ENCODE results near the gene LTBP2. TPM values are rescaled to one million over a fixed set of nuclear protein-coding genes. Genes with fewer than 3 reads are reported as not detected.
A peak's percentile ranks its signal among the peaks of the same experiment; 100 is the strongest.
"Not testable (repeated sequence)": the region's sequence is repeated elsewhere in the genome, so short reads cannot be mapped to it uniquely, and the experiment has no call there.

Gene LTBP2
- polyA plus RNA-seq, 1 donor from 2014 or later, result 0.03 TPM

- Mint-ChIP-seq H3K4me1 (peaks cover 0 to 3% (median 3%) of the 10 kb centered on the region in 3 donors), H3K4me3 (peak overlapping the region in 2 of 4 donors; percentile 33 to 38), H3K27me3 (no peaks in the 10 kb centered on the region), H3K36me3 (peaks cover 17% of the 10 kb centered on the region), H3K27ac (no peak overlapping the region), H3K9me3 (peaks cover 0 to 5% (median 2%) of the 10 kb centered on the region in 3 donors)
Observed at GRCh38 chr14:74472601-74473000, 139.4 kb downstream of the LTBP2 start.

- no peak overlapping the region for H3K4me3 Mint-ChIP-seq
- peaks cover 2% of the 10 kb centered on the region for H3K27me3 Mint-ChIP-seq
- peaks cover 0 to 5% (median 2%) of the 10 kb centered on the region in 3 donors for H3K9me3 Mint-ChIP-seq
- H3K4me1 Mint-ChIP-seq, result peaks cover 0 to 3% (median 3%) of the 10 kb centered on the region in 3 donors
- H3K36me3 Mint-ChIP-seq, result peaks cover 17% of the 10 kb centered on the region
- no peak overlapping the region for H3K27ac Mint-ChIP-seq
Observed at GRCh38 chr14:74469548-74470518, 142.2 kb downstream of the LTBP2 start.

GRCh38 chr14:74468513-74468912 is 143.5 kb downstream of the LTBP2 start:
- Mint-ChIP-seq H3K4me3 (no peak overlapping the region), H3K27me3 (peaks cover 2% of the 10 kb centered on the region), H3K27ac (peak overlapping the region in 1 of 3 donors; percentile 95), H3K9me3 (peaks cover 0 to 5% (median 2%) of the 10 kb centered on the region in 3 donors), H3K36me3 (peaks cover 12% of the 10 kb centered on the region), H3K4me1 (peaks cover 0 to 3% (median 3%) of the 10 kb centered on the region in 3 donors)

GRCh38 chr14:74465335-74465734 is 146.7 kb downstream of the LTBP2 start:
- Mint-ChIP-seq H3K27ac (no peak overlapping the region), H3K9me3 (no peaks in the 10 kb centered on the region), H3K36me3 (peaks cover 5% of the 10 kb centered on the region), H3K4me3 (no peak overlapping the region), H3K27me3 (peaks cover 8% of the 10 kb centered on the region), H3K4me1 (peaks cover 0 to 7% (median 0%) of the 10 kb centered on the region in 3 donors)

- Mint-ChIP-seq H3K36me3 (peaks cover 3% of the 10 kb centered on the region), H3K27me3 (peaks cover 8% of the 10 kb centered on the region), H3K27ac (no peak overlapping the region), H3K9me3 (no peaks in the 10 kb centered on the region), H3K4me3 (no peak overlapping the region), H3K4me1 (peaks cover 0 to 7% (median 0%) of the 10 kb centered on the region in 3 donors)
Observed at GRCh38 chr14:74464785-74465184, 147.3 kb downstream of the LTBP2 start.

GRCh38 chr14:74463697-74464096 is 148.3 kb downstream of the LTBP2 start:
- Mint-ChIP-seq H3K9me3 (no peaks in the 10 kb centered on the region), H3K27ac (no peak overlapping the region), H3K4me1 (peaks cover 0 to 7% (median 0%) of the 10 kb centered on the region in 3 donors), H3K27me3 (peaks cover 14% of the 10 kb centered on the region), H3K4me3 (no peak overlapping the region), H3K36me3 (peaks cover 4% of the 10 kb centered on the region)

GRCh38 chr14:74462993-74463392 is 149.0 kb downstream of the LTBP2 start:
- Mint-ChIP-seq H3K27me3 (peaks cover 14% of the 10 kb centered on the region), H3K4me3 (no peak overlapping the region), H3K36me3 (peaks cover 4% of the 10 kb centered on the region), H3K9me3 (no peaks in the 10 kb centered on the region), H3K27ac (no peak overlapping the region), H3K4me1 (peaks cover 0 to 7% (median 0%) of the 10 kb centered on the region in 3 donors)

GRCh38 chr14:74459976-74460375 is 152.1 kb downstream of the LTBP2 start:
- Mint-ChIP-seq H3K4me1 (peaks cover 0 to 7% (median 0%) of the 10 kb centered on the region in 3 donors), H3K36me3 (peaks cover 4% of the 10 kb centered on the region), H3K27ac (no peak overlapping the region), H3K27me3 (peaks cover 13% of the 10 kb centered on the region), H3K9me3 (no peaks in the 10 kb centered on the region), H3K4me3 (peak overlapping the region in 1 of 4 donors; percentile 83)

GRCh38 chr14:74459289-74459946 is 152.6 kb downstream of the LTBP2 start:
- peaks cover 0 to 2% (median 0%) of the 10 kb centered on the region in 3 donors for H3K9me3 Mint-ChIP-seq
- H3K27ac Mint-ChIP-seq, result no peak overlapping the region
- H3K4me1 Mint-ChIP-seq, result peaks cover 0 to 7% (median 0%) of the 10 kb centered on the region in 3 donors
- H3K27me3 Mint-ChIP-seq, result peaks cover 13% of the 10 kb centered on the region
- peak overlapping the region in 1 of 4 donors; percentile 83 for H3K4me3 Mint-ChIP-seq
- peaks cover 4% of the 10 kb centered on the region for H3K36me3 Mint-ChIP-seq

- Mint-ChIP-seq H3K27me3 (peaks cover 11% of the 10 kb centered on the region), H3K36me3 (peaks cover 4% of the 10 kb centered on the region), H3K4me3 (no peak overlapping the region), H3K27ac (no peak overlapping the region), H3K9me3 (peaks cover 0 to 5% (median 2%) of the 10 kb centered on the region in 3 donors), H3K4me1 (peaks cover 0 to 7% (median 0%) of the 10 kb centered on the region in 3 donors)
Observed at GRCh38 chr14:74457565-74457895, 154.5 kb downstream of the LTBP2 start.

GRCh38 chr14:74456684-74457564 is 155.1 kb downstream of the LTBP2 start:
- Mint-ChIP-seq H3K27me3 (peaks cover 8% of the 10 kb centered on the region), H3K27ac (no peak overlapping the region), H3K36me3 (peaks cover 4% of the 10 kb centered on the region), H3K4me1 (peaks cover 0 to 7% (median 0%) of the 10 kb centered on the region in 3 donors), H3K4me3 (no peak overlapping the region), H3K9me3 (peaks cover 0 to 5% (median 2%) of the 10 kb centered on the region in 3 donors)

- not testable (repeated sequence) for H3K4me1 Mint-ChIP-seq, H3K27me3 Mint-ChIP-seq, H3K4me3 Mint-ChIP-seq, H3K27ac Mint-ChIP-seq, H3K9me3 Mint-ChIP-seq, H3K36me3 Mint-ChIP-seq
Observed at GRCh38 chr14:74454397-74454796, 157.6 kb downstream of the LTBP2 start.

All from IgD-negative memory B cell (primary cell).